GM11168 (cell line): ENCODE measurements around the gene REEP1.

Experiments used
- in situ Hi-C: fragments of 300-500 bp; cut with MboI; formaldehyde crosslinking; loops from one replicate; pipeline ENCODE4 v1.12.0; 2022; ENCODE audit warnings: low sequenced_read_pairs; ENCODE audit not compliant: unreplicated experiment

The REEP1 gene, protein sequence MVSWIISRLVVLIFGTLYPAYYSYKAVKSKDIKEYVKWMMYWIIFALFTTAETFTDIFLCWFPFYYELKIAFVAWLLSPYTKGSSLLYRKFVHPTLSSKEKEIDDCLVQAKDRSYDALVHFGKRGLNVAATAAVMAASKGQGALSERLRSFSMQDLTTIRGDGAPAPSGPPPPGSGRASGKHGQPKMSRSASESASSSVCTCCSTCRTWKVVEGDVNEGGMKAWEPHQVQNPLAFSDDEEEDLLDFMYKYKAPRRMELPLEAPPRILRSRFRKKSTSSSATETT

DNA sequence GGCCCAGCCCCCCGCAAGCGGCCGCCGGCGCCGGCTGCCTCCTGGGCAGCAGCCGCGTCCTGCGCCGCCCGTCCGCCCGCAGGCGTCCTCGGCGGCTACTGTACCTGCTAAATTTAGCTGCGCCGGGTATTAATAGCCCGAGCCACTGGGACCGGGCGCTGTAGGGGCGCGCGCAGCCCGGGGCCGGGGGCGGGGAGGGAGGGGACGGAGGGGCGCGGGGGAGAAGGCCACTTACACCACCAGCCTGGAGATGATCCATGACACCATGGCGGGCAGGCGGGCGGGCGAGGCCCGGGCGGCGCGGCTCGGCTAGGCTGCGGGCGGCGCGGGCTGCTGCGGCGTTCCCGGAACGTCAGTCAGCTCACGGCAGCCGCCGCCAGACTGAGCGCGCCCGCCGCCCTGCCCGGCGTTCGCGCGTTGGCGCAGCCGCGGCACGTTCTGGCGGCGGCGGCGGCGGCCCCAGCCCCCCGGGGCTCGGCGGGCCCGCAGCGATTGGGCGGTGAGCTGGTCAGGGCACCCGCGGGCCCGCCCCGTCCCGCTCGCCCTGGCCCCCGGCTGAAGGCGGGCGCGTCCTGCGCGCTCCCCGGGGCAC is at the start of gene REEP1:
Gene REEP1, minus strand, starts transcription at position 383 of the 592 bp plus-strand sequence. Its CDS starts 116 bp downstream, at position 267.
- in situ Hi-C loops, result no loop called here

DNA sequence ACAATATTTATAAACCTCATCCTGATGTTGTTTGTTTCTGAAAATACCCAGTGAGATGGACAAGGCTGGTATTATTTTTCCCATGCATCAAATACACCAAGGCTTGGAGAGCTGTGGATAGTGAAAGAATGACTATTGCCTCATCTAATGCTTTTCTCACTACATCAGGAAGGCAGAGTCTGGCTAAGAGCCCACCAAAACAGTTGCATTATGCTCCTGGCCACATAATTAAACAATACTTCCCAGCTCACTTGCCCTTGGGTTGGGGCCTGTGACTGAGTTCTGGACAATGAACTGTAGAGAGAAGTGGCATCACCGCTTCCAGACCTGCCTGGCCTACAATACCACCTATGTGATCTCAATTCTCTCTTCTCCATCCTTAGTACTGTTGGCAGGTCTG is 46.4 kb upstream of the REEP1 start:
- in situ Hi-C loops, result no loop called here

DNA sequence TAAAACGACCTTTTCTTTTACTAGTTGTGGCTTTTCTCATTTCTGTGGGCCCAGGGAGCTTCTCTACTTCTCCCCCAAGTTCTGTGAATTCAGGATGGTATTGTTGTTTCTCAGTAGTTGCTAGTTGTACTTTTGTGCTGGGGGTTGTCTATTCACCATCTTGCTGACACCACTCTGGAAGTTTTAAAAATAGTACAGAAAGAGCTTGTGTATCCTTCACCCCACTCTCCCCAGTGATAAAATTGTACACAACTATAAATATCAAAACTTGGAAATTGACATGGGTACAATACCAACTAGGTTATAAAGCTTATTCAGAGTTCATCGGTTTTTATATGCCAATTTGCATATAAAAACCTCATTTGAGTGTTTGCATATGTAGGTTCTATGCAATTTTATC is 45.3 kb upstream of the REEP1 start:
- in situ Hi-C loops, result no loop called here

DNA sequence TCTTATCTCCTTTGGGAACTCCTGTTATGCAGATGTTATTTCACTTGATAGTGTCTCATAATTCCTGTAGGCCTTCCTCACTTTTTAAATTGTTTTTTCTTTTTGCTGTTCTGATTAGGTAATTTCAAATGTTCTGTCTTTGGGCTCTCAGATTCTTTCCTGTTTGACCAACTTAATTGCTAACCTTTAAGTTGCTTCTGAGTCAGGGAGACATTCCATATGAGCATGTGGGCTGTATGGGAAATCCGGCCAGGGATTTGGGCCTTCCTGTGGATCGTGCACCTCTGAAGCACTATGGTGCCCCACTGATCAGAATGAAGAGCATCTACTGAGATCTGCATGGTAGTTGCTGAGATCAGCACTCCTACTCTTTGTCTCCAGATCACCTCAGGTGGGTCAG is 44.7 kb upstream of the REEP1 start:
- in situ Hi-C loops, result no loop called here

DNA sequence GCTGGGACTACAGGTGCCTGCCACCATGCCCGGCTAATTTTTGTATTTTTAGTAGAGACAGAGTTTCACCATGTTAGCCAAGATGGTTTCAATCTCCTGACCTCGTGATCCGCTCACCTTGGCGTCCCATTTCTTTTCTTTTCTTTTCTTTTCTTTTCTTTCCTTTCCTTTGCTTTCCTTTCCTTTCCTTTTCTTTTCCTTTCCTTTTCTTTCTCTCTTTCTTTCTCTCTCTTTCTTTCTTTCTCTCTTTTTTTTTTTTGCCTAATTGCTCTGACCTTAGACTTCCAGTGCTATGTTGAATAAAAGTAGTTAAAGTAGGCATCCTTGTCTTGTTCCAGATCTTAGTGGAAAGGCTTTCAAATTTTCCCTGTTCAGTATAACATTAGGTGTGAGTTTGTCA is 41.0 kb upstream of the REEP1 start:
- in situ Hi-C loops, result no loop called here

DNA sequence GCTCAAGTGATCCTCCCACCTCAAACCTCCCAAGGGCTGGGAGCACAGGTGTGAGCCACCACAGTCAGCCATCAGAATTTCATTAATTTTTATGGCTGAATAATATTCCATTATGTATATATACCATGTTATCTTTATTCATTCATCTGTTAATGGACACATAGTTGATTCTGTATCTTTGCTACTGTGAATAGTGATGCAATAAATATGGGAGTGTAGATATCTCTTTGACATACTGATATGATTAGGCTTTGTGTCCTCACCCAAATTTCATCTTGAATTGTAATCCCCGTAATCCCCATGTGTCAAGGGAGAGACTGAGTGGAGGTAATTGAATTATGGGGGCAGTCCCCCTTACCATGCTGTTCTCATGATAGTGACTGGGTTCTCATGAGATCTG is 38.2 kb upstream of the REEP1 start:
- in situ Hi-C loops, result no loop called here

DNA sequence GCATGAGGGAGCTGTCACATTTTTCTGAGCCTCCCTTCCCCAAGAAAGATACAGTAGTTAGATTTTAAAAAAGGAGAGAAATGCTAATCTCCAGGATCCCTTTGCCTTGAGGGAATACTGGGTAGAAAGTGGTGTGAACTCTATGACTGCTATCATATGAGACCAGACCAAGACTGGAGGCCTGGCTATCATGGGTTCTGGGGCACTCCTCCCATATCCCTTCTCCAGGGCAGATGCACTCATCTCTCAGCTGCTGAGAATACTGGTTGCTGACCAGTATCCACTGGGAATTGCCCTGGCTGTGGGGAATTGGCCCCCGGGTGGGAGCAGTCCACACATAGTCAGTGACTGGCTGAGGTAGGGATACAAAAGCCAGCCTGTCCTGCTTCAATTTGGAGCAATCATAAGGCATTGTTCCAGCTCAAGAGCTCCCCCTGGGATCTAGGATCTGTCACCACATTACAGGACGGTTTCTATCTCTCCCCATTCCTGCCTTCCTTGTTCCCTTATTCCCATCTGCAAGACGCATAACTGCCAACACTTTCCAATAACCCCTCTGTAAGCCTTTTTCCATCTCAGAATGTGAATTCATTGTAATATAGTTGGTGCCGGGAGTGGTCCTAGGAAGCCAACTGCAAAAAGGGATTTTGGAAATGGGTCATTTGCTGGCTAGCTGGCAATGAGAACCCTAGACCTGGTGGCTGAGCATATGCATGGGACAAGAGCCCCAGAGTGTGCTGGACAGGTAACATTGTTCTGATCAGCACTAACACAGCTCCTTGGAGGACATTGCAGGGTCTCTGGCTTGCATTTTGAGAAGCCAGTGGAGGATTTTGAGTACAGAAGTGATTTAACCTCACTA is 35.4 kb upstream of the REEP1 start:
- in situ Hi-C loops, result no loop called here

DNA sequence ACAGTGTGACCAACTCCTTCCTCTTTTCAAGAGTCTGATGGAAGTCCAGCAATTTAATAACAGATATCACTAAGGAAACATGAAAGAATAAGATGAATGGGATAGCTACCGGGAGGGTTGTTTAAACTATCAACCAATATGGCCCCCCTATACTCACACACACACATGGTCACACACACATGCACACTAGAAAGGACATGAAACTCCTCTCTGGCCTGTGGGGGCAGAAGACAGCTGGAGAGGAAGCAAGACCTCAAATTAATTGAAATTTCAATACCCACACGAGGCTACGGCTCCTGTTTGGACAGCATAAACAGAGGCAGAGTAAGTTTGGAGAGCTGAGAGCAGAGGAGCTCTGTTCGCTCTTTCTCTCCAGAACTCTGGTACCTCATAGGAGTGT is 34.7 kb upstream of the REEP1 start:
- in situ Hi-C loops, result no loop called here

DNA sequence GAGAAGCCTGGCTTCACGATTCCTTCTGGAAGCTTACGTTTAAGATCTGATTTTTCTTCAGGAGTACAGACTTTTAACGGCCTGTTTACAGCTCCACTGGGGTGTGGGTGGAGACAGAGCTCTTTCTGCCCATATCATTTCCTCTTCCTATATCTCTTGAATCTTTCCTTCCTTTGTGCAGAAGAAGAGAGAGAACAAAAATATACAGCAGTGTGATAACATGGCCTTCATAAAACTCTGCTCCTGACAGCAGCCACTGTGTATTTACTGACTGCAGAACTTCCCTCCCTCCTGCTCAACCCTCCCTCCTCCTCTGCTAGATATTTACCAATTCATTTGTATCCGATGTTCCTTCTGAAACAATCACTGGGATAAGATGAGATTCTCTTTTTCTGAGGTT is 34.1 kb upstream of the REEP1 start:
- in situ Hi-C loops, result no loop called here

DNA sequence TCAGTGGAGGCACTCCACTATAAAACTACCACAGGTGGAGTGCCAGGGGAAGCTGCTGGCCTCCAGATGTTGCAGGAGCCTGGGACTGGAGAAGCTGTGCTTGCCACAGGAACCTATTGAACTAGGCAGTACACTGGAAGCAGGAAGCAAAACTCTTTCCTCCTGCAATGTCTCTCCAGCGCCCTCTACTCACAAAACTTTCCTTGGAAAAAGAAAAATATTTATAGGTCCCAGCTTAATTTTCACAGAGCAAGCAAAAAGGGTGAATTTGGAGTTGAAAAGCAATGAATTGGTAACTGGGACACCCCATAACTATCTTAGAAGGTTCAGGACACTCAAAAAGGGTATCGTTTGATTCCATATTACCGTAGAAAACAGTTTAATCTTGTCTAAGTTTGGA is 33.2 kb upstream of the REEP1 start:
- in situ Hi-C loops, result no loop called here

DNA sequence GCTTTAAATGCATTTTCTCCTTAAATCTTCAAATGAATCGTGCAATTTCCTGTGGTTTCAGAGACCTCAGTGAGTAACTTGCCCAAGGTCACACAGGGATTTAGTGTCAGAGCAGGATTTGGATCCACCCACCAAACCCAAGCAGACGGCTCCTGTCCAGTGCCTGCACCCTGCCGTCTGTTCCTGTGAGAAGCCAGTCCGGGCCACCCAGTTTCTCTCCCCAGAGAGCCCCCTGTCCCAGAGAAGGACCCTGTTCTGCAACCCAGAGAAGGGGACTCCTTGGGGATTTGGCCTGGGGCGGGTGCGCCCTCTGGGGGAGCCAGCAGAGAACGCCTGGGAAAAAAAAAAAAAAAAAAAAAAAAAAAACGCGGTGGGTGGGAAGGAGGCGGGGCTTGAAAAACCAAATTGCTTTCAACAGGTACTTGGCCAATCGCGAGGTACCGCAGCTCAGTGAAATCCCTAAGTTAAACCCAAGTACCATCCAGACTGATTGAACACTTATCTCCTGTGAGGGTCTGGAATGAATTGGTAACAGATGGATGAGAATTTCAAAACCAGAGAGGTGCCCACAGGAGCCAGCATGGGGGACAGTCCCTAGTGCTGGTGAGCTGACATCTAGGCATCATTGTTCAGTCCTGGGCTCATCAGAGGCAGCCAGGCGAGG is 30.9 kb upstream of the REEP1 start:
- in situ Hi-C loops, result loop anchor here (10.0 kb wide), 1 partner anchor 133 kb away; no protein-coding TSS in a partner anchor

DNA sequence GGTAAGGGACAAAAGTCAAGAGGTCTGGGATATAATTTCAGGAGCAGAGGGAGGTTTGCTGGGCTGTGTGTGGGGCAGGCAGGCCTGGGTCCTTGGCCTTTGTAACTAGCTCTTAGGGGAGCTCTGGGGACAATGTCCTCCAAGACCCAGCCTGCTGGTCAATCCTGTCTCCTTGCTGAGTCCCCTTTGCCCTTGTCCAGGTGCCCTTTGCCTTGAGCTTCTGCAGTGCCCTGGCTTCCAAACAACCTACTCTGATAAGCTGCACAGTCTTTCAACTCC is 30.0 kb upstream of the REEP1 start:
- in situ Hi-C loops, result loop anchor here (10.0 kb wide), 1 partner anchor 133 kb away; no protein-coding TSS in a partner anchor

DNA sequence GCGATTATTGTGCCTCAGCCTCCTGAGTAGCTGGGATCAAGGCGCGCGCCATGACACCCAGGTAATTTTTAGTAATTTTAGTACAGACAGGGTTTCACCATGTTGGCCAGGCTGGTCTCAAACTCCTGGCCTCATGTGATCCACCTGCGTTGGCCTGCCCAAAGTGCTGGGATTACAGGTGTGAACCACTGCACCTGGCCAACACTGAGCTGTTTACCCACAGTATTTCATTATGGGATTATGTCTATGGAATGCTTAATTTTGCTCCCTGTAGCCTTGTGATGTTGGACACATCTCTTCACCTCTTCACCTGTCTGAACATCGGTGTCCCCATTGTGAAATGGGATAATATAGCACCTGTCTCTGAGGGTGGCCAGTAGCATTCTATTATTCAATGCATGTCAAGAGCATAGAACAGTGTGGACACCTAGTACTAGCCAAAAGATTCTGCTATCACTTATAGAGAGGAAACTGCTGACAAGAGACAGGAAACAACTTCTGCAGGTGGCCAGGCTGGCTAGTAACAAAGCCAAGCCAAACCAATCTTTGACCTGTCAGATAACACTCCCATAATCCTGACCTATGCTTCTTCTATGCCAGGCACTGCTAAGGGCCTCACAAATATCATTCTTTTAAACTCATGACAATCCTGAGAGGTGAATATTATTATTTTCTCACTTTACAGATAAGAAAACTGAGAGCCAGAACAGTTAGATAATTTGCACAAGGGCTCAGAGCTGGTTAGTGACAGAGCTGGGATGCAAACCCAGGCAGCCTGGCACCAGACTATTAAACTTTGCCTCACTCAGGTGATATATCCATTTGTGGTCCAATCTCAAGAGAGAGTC is 29.4 kb upstream of the REEP1 start:
- in situ Hi-C loops, result loop anchor here (10.0 kb wide), 1 partner anchor 132 kb away; no protein-coding TSS in a partner anchor

DNA sequence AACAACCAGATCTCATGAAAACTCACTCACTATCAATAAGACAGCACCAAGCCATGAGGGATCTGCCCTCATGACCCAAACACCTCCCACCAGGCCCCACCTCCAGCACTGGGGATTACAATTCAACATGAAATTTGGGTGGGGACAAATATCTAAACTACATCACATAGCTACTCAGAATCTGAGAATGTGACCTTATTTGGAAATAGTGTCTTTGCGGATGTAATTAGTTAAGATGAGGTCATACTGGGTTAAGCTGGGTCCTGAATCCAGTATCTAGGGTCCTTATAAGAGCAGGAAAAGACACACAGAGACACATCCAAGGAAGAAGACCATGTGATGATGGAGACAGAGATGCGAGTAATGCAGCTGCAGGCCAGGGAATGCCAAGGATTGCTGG is 27.5 kb upstream of the REEP1 start:
- in situ Hi-C loops, result loop anchor here (10.0 kb wide), 1 partner anchor 130 kb away; no protein-coding TSS in a partner anchor

DNA sequence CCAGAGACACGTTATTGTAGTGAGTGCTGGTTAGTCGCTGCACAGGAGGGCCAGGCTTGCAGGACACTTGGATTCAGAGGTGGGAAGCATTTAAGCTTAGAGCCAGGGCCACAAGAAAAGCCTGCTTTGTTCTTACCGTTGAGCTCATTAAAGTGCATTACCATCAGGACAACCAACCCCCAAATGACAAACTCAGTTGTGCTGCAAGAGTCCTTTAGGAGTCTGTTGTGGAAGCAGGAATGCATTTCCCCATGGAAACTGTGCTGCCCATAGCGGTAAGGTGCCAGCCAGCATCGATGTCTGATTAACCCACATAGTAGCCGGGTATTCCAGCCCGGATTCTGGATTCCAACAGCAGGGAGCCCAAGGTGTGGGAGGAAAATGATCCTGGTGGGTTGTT is 23.4 kb upstream of the REEP1 start:
- in situ Hi-C loops, result loop anchor here (10.0 kb wide), 1 partner anchor 126 kb away; no protein-coding TSS in a partner anchor

DNA sequence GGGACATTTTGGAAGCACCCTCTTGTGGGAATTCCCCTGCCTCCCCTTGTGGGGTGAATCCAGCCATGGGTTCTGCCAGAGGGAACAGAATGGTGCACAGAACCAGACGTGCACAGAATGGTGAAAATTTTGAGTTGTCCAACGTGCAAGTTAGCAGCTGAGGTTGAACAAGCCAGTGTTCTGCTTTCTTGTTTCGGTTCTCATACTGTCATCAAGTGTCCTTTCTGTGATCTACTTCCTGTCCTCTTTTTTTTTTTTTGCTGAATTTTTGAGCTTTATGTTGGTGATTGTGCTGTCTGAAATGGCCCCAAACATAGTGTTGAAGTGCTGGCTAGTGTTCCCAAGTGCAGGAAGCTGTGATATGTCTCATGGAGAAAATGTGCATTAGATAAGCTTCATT is 21.5 kb upstream of the REEP1 start:
- in situ Hi-C loops, result no loop called here

DNA sequence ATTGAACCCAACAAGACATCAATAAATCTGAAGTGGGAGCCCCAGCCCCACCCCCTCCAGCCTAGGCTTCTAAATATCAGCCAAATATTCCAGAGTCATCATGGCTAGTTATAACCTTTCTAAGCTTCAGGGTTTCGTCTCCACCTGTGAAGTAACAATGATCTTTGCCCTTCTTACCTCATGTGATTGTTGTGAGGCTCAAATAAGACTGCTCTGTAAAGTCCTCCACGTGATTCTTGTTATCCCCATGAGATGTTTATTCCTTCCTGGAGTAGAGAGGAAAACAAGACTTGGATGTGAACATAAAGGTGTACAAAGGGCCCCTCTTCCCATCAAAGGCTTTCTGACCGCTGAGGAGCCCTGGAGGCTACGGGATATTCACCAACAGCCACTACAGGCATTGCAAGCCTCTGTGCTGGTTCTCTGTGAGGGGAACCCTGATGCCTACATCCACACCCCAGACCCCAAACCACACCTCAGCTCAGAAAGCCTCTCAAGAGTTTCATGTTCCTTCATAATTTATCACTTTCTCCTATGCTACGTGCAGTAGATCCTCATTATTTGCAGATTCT is 20.1 kb upstream of the REEP1 start:
- in situ Hi-C loops, result no loop called here

DNA sequence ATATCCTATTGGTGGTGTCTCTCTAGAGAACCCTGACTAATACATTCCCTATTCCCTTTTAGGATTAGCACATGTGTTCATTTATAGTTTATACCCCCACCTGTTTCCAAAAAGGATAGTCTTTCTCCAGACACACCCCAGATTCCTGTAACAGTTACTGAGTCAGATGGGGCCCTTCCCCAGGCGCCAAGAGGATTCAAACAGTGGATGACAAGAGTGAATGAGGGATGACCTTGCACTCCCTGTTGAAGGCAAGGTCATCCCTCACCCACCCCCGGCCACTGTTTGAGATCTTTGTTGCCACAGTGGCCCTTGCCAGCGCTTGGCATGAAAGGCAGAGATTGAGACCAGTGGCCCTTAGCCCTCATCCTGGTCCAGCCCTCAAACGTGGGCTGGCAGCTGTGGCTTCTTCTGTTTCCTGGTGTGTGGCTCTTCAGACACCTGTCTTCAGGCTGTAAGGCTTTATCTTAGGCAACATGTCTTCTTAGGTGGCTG is 15.3 kb upstream of the REEP1 start:
- in situ Hi-C loops, result no loop called here

DNA sequence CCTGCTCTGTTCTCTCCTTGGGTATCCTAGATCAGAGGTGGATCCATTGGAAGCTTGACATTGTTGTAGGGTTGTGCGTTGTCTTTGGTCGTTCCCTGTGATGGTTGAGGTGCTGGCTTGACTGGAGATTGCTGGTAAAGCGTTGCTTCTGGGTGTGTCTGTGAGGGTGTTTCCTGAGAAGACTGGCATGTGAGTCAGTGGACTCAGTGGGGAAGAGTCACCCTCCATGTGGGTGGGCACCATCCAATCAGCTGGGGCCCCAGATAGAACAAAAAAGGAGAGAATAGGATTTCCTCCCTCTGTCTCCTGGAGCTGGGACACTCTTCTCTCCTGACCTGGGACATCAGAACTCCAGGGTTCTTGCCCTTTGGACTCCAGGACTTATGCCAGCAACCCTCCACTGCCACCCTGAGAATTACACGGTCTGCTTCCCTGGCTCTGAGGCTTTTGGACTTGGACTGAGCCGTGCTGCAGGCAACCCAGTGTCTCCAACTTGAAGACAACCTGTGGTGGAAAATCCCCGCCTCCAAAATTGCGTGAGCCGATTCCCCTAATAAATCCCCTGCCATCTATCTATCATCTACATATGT is 14.8 kb upstream of the REEP1 start:
- in situ Hi-C loops, result no loop called here
